Thyroid gland (tissue), 4 donors: Measurements from ENCODE around the gene F2R.

Source experiments
- POLR2A ChIP-seq, 2 donors: fragments of 450-650 bp; IDR thresholded peaks; one replicate each; pipeline ENCODE4 v1.6.1; 2017; ENCODE audit warnings: antibody characterized with exemption in 2 of 2, mild to moderate bottlenecking in 2 of 2, moderate library complexity in 1 of 2
- TF ChIP-seq, protein P1 (sequence below), 6 experiments: fragments of 200-600 bp in 3 of 6; fragments of 450-650 bp in 3 of 6; sonication (generic) in 3 of 6; IDR thresholded peaks; one replicate each; pipeline ENCODE4 v1.5.1; 2016 to 2019; ENCODE audit warnings: antibody characterized with exemption in 6 of 6, mild to moderate bottlenecking in 2 of 6, inconsistent platforms in 1 of 6, moderate library complexity in 1 of 6

DNA sequence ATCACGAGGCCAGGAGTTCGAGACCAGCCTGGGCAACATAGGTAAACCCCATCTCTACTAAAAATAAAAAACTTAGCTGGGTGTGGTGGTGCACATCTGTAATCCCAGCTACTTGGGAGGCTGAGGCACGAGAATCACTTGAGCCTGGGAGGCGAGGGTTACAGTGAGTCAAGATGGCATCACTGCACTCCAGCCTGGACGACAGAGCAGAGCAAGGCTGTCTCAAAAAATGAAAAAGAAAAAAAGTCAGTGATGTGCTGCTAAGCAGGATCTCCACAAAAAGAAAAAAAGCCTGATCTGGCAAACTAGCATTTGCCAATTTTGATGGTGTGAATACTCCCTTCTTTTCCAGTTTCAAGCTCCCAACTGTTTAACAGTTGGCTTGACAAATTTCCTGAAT, 21.9 kb downstream of the F2R start:
- TF ChIP-seq, protein P1, sequence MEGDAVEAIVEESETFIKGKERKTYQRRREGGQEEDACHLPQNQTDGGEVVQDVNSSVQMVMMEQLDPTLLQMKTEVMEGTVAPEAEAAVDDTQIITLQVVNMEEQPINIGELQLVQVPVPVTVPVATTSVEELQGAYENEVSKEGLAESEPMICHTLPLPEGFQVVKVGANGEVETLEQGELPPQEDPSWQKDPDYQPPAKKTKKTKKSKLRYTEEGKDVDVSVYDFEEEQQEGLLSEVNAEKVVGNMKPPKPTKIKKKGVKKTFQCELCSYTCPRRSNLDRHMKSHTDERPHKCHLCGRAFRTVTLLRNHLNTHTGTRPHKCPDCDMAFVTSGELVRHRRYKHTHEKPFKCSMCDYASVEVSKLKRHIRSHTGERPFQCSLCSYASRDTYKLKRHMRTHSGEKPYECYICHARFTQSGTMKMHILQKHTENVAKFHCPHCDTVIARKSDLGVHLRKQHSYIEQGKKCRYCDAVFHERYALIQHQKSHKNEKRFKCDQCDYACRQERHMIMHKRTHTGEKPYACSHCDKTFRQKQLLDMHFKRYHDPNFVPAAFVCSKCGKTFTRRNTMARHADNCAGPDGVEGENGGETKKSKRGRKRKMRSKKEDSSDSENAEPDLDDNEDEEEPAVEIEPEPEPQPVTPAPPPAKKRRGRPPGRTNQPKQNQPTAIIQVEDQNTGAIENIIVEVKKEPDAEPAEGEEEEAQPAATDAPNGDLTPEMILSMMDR (IDR thresholded peaks at IDR 0.05), result no peak
- no peak for TF ChIP-seq POLR2A (IDR thresholded peaks at IDR 0.05)
